ENCODE data around the gene ANKRD44.
"Not testable (repeated sequence)": the region's sequence is repeated elsewhere in the genome, so short reads cannot be mapped to it uniquely, and the experiment has no call there.

Gene ANKRD44

DNA sequence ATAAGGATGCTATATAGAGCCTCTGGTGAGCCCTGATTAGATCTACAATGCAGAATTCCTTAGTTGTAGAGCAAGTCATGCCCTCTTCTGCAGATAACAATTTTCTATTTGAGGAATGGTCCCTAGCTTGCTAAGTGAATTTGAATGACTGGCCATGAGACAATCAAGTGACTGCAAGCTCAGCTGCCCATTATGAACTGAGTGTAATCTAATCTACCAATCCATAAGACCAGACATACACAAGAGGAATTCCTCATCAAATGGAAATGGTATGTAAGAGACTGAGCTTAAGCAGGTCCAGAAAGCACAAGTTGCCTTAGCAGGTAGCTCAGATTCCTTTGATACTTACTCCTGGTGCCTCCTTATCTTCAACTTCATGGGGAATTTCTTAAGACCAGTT lies 4.8 kb upstream of the ANKRD44 start:
- no peak for DNase-seq

DNA sequence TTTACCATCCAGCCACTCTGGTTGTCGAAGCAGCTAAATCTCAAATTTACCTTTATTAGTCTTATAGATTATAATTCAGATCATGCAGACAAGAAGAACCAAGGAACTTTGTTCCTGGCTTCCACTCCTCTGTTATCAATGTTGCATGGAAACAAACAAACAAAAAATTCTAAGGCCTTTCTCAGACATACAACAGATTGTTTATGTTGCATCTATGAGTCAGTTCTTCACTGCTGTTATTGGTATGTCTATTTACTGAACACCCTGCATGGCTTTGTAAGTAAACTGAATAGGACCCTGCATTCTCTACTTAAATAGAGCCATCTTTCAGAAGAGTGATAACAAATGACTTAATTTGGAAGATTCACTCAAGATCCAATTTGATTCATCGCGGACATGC lies 1.6 kb upstream of the ANKRD44 start:
- DNase-seq: no peak

DNA sequence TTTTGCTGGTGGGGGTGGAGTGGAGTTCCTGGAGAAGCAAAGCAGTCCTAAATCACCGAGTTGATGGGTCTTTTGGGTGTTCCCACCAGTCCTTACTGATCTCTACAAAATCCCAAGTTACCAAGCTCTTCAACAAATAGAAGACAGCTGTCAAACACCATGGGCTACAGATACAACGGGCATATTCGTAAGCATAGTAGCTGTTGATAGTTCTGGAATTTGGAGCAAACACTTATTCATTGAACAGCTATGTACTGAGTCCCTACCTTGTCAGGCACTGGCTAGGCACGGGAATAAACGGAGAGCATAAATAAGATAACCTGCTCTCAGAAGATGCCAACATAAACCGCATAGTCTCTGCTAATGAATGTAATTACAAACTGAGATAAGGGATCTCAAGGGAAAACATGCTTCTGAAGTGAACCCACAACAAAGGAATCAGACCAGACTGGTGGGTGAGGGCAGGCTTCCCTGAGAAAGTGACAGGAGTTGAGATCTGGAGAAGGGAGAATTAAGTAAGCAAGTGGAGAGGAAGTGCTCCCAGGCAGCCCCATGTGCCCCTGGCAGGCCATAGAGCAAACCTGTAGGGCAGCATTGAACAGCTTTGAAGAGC lies 947 bp upstream of the ANKRD44 start:
- DNase-seq: no peak

DNA sequence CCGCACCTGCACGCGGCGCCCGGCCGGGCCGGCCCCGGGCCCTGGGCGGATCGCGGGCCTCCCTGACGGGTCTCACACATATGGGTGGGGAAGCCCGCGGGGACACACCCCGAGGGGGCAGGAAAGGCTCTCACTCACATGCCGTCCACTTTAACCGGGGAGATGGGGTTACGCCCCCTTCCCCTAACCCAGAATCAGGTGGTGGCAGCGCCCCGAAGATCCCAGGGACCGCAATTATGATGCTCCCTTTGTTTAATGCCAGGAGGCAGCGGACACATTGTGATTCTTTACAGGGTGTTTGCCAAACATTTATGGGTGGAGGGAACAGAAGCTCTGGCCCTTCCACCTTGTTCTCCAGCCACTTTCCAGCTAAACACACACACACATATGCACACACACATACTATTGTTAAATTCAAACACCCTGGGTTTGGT lies 424 bp upstream of the ANKRD44 start:
- DNase-seq: no peak

DNA sequence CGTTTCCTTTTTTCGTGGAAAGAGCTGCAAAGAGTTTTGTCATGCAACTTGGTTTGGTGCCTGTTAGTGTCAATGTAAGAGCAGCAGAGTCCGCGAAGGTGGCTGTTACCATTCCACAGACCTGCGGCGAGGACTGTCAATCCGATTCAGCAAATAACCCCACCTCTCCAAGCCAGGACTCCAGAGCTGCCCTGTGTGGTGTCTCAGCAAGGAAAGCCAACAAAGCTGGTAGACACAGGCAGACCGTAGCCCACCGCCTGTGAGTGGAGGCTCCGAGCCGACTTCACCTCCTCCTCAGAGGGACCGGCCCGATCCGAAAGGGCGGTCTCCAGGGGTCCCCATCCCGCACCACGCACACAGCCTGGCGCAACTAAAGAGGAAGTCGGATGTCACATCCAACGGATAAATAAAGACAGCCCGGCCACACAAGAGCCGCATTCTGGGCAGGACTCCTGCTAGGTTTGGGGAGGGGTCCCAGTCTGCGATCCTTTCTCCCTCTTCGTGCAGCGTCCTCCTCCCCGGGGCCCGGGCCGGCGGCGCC lies 819 bp downstream of the ANKRD44 start:
- DNase-seq: peak in 1 of 2 donors; percentile 45

DNA sequence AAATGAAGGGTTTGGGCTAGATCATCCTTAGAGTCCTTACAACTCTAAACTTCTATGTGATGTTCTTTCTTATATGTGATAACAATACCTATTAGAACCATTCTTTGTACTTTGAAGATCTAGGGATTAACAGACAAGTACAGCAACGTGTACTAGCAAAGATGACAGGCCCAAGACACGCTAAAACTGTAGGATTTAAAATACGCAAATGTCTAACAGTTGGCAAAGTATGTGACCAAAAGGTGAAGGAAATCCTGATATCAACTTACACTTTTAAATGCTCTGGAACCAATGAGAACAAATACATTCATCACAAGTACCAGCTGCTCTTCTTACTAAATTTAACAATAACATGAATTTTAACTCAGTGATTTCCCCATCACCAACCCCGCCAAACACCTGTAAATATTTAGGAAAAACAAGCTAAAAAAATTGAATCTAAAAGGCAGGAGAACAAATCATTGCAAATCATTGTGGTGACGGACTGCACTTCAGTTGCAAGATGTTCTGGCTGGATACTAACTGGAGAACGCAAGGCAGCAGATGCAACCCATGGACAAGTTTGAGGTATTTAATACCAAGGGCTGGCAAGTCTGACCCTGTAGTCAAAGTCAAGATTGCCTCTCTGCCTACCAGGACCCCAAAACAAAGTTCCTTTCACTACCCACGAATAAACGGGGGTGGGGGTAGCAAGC lies 1.4 kb downstream of the ANKRD44 start:
- DNase-seq: peak in 1 of 2 donors; percentile 42

DNA sequence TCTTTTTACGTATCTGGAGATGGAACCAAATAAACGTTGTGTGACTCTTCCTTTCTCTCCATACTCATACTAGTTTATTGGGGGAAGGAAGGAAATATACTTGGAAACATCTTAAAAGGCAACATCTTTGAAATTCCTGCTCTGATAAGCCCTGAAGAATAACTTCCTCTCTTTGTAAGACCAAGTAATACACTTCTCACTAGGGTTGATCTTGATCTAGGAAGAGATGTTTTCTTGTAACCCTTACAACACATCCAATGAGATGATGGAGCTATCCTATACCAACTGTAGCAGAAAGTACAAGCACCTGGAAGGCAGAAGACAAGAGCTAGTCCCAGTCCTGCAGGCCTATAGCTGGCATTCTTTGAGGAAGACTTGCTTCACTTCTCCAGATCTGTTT lies 2.0 kb downstream of the ANKRD44 start:
- peak in 1 of 2 donors; percentile 36 for DNase-seq

DNA sequence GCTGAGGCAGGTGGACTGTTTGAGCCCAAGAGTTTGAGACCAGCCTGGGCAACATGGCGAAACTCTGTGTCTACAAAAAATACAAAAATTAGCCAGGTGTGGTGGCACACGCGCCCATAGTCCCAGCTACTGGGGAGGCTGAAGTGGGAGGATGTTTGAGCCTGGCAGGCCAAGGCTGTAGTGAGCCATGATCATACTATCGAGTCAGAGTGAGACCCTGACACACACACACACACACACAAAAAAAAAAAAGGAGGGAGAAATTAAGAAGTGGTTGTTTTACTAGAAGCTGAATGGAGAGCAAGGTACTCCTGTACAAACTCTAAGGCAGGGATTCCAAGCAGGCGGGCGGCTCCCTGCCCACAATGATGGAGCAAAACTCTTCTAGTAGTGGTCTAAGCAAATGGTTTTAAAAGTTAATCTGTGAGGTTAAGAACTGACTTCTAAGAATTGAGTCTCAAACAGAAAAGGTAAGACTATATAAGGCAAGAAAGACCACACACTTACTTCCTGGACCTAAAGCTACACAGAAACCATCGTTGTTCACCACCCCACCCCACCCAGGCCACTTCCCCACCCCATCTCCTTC lies 2.6 kb downstream of the ANKRD44 start:
- no peak for DNase-seq

DNA sequence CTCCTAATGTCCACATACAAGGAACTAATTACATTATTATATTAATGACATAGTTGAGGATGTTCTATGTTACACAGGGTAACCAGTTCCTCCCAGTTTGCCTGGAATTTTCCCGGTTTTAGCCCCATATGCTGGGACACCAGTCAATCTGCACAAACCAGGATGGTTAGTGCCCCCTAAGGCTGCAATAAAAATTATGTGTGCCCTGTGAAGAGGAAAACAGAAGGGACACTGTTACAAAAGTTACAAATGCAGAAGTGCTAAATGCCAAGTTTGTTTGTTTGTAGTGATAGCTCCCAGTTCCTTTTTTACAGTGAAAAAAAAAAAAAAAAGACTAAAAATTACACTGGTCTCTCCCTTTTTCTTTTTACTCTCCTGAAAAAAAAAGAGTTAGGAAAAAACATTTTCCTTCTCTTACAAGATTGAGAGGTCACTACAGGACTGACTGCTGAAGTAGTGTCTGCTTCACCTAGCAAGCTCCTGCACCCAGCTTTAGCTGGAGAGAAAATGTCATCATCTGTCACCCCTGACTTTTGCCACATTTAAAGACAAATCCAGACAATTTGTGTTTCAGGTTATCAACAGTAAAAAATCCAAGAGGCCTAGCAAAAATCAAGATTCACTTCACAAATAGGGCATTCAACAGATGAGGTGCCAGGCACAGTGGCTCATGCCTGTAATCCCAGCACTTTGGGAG lies 3.2 kb downstream of the ANKRD44 start:
- peak in 1 of 2 donors; percentile 66 for DNase-seq

DNA sequence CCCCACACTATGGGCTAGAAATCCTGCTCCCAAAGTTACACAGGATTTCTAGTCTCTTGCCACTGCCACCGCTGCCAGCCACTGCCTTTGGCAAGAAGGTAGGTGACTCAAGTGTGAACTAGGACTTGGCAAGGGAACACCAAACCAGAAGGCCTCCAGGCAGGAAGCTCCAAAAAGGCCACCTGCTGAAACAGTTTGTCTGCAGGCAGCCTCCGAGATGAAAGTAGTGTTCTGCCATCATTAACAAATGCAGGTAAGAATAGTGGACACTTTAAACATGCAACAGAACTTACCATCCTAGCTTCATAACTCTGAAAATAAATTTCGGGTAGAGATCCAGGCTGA lies 3.9 kb downstream of the ANKRD44 start:
- peak; percentile 26 to 68 for DNase-seq

DNA sequence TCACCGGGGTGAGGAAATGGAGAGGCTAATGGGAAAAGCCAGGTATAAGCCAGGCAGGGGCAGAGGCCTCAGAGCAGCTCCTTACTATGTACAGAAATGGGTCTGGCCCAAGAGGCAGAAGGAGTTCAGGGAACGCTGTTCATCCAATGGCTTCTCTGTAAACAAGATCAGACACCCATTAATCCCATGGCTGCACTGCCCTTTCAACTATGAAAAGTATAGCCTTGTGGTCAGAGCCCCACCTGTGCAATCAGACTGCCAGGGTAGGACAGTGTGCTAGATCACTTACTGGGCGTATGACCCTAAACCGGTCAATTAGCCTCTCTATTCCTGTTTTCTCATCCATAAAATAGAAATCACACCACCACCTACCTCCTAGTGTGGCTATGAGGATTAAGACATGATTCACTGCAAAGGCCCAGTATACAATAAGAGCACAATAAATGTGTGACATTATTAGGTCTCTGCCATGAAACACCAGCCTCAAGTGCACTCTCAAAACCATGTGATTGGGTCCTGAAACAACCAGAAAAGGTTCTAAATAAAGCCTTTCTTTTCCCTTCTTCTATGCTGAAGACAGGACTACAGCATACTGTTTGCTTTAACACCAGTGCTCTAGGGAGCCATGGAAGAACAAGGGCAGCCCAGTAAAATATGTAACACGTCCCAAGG lies 4.4 kb downstream of the ANKRD44 start:
- no peak for DNase-seq

DNA sequence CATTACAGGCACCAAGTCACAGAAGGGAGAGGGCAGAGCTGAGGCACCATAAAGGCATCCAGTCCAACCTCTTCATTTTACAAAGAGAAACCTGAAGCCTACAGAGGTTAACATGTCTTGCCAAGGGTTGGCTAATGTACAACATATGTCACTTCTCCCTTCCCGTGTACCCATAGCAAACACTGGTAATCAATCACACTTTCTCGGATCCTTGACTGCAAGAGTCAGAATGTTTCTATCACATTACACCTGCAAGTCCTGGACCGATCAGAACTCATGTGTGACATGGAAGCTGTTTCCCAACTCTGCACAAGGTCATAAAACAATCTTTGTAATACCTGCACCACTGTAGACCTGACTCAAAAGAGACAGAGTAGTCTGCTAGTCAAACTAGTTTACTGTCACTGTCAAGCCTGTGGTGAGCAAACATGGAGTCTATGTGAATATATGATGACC lies 6.0 kb downstream of the ANKRD44 start:
- no peak for DNase-seq

DNA sequence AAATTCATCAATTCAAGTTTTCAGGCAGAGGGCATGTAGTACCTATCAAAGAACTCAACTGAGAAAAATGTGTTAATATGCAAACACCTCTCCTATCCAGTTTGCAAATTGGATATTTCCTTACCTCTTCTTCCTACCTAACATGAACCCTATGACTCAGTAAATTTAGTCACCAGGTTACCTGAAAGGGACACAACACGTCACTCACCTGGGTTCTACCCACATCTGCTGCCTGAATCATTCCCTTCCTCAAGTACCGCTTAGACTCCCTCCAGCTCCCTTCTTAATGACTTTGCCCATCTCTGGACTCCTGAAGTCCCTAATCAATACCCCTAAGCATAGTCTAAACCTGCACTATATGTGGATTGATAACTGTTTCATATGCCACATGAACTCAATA lies 10.4 kb downstream of the ANKRD44 start:
- DNase-seq: no peak

DNA sequence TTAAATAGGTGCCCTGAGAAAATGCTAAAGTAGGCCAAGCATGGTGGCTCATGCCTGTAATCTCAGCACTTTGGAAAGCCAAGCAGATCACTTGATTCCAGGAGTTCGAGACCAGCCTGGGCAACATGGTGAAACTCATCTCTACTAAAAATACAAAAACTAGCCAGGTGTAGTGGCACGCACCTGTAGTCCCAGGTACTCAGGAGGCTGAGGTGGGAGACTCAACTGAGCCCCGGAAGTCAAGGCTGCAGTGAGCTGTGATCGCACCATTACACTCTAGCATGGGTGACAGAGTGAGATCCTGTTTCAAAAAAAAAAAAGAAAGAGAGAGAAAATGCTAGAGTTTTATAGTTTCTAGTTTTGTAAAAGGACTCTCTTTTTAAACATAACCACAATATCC lies 12.0 kb downstream of the ANKRD44 start:
- DNase-seq: no peak

DNA sequence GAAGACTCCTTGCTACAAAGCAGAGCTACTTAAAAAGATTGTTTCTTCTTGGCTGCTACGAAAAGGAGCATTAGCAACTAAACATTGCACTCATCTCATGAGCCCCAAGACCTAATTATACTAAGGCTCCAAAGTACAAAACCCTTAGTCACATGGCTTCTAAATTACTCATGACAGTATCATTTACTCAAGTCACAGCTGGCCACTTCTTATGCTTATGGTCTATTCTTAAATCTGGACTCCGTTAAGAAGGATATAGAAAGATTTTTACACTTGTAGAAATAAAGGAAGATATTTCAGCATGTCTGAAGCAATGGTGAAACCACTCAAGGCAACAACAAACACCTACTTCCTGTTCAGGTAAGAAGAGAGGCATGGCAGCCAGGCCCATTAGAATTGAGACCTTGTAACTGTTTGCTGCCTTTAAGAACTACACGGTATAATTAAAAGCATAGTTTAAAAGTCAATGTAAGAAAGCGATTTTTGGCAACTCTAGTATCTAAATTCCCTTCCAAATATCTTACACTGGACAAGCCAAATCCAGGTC lies 12.7 kb downstream of the ANKRD44 start:
- DNase-seq: no peak

DNA sequence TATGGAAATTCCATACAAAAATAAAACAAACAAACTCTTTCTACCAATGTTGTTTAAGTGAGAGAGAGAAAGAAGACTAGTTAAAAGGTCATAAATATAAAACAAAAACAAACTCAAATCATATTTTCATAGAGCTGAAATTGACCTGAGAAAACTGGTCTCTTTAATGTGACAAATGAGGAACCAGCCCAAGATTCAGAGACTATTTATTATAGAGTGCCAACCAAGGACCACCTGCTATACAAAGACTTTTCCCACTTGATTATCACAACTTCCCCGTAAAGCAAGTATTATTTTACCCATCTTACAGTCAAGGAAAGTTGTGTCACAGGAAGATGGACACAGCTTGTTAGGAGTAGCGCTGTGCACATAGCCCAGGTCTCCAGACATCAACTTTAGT lies 13.3 kb downstream of the ANKRD44 start:
- no peak for DNase-seq

DNA sequence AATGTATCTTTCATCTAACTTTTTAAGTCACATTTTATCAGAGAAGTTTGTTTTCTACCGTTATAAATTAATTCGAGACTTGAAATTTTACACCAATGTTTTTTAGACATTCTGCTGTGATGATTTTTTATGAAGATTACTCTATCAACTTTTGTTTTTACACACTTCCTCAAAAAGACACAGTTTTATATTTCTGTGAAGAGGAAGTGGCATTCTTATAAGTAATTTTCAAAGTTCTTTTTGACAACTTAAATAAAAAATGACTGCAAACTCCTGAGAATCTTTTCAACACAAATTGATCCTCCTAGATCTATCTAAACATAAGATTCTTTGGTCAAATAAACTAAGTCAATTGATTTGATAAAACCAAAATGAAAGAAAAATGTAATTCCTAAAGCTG lies 13.7 kb downstream of the ANKRD44 start:
- no peak for DNase-seq

DNA sequence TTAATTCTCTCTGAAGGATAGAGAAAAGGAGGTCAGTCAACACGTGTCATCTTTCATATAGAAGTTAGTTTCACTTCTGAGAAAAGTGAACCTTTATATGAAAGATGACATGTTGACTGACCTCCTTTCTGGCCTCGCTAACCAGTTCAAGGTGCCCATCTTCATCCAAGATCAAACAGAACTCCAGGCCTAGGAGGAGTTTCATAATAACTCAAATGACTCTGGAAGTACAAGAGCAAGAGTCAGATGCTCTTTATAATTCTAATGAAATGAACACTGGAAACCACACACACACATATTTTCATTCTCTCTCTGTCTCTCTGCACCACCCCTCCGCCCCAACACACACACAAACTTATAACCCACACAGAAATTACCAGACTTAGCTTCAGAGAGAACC lies 16.3 kb downstream of the ANKRD44 start:
- DNase-seq: no peak

DNA sequence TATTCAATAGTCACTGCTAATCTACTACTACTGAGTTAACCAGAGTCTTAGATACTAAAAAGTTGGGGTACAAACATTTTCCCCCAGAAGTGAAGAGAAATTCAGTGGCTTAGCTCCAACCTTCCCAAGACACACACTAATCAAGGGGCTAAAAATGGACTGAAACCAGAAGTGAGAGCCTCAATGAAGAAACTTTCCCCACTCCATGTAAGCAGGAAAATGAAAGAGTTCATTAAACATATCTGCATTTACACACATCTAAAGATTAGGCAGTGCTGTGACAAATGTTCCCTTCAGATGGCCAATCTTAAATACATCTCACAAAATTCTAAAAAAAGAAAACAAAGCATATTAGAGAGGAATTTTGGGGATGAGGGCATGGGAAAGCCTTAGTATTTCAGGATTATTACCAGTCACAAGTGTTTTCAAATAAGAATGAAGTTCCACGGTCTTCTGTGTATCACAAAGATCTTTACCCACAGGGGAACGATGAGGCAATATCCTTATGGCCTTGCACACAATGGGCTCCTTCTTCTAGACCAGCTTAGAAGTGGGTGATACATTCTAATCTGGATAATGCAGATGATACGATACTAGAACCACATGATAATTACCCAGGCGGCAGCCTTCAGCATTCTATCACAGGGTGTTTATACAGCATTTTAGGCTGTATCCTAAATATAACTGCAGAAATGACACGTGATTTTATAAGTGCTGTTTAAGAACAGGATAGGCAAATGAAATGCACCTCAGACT lies 17.1 kb downstream of the ANKRD44 start:
- peak in 1 of 2 donors; percentile 28 for DNase-seq

DNA sequence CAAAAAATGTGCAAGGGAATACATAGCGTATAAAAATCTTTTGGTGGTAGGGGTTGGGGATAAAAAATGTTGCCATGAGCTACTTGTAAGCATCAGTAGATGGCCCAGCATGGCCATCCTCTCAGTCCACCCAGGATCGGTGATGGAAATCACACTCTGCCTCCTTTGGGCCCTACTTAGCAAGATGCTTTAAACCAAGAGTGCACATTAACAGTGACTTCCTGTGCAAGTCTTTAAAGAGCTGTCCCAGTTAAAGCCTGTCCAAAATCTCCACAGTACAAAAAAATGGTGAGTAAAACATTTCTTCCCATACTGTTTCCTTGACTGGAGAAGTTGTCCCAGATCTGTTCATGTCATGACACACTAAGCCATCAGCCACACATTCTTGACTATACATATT lies 18.0 kb downstream of the ANKRD44 start:
- DNase-seq: no peak

DNA sequence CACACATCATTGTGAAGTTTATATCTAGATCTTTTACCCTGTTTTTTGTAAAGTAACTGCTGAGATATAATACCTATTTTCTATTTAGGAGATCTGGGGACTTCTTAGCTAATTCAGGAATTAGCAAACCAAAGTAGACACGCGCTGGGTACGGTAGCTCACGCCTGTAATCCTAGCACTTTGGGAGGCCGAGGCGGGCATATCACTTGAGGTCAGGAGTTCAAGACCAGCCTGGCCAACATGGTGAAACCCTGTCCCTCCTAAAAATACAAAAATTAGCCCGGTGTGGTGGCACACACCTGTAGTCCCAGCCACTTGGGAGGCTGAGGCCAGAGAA lies 23.0 kb downstream of the ANKRD44 start:
- not testable (repeated sequence) for DNase-seq

Measured in hippocampal formation (tissue), 2 donors.